Nephron (organoid): ENCODE data around the gene ACP5.
A peak's percentile ranks its signal among the peaks of the same experiment; 100 is the strongest.

Source experiments
- H3K27ac Mint-ChIP-seq, 3 experiments: 2 replicates each; pipeline ENCODE4 v1.8.0; 2020; ENCODE audit warnings: mixed read lengths in 3 of 3, mild to moderate bottlenecking in 2 of 3, moderate library complexity in 1 of 3
- H3K27me3 Mint-ChIP-seq: 2 replicates; pipeline ENCODE4 v1.8.0; 2021; ENCODE audit warnings: low read depth, mild to moderate bottlenecking, moderate library complexity, mixed read lengths
- H3K36me3 Mint-ChIP-seq: 2 replicates; pipeline ENCODE4 v1.8.0; 2020; ENCODE audit warnings: low read depth, mixed read lengths
- H3K4me1 Mint-ChIP-seq: 2 replicates; pipeline ENCODE4 v1.8.0; 2020; ENCODE audit warnings: mixed read lengths
- H3K4me3 Mint-ChIP-seq, 3 experiments: 2 replicates each; pipeline ENCODE4 v1.8.0; 2020; ENCODE audit warnings: mild to moderate bottlenecking in 3 of 3, mixed read lengths in 3 of 3, moderate library complexity in 2 of 3
- H3K9me3 Mint-ChIP-seq: 2 replicates; pipeline ENCODE4 v1.8.0; 2020; ENCODE audit warnings: mixed read lengths
- TF ChIP-seq, protein P1 (sequence below), 3 experiments: fragments of 200-600 bp; sonication (generic); IDR thresholded peaks; one replicate each; pipeline ENCODE4 v1.5.0; 2021; ENCODE audit warnings: antibody characterized with exemption in 3 of 3; ENCODE audit not compliant: unreplicated experiment in 3 of 3

Gene ACP5

DNA sequence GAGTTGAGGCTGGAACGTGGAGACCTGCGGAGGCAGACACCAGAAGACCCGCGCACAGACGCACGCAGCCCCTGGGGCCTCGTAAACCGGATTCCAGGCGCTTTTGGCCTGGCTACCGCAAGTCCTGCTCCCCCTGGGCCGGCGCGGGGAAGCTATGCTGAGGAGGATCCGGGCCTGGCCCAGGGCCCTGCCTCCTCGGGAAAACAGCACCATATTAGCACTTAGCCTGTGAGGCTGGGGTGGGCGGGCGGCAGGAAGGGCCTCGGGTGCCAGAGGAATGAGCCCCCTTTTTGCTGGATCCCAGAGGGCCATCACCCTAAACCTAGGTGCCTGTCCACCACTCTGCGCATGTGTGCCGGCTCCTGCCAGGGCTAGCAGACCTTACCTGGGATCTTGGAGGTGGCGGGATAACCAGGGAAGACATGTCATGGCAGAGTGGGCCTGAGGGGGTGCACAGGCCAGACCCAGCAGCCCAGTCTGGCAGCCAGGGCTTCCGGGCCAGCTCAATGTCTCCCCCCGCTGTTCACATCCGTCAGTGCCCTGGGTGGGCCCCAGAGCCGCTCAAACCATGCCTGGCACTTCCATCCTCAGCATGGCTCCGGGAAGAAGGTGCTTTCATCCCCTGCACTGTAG lies 25.7 kb downstream of the ACP5 start:
- H3K9me3 Mint-ChIP-seq, result no peaks in the 10 kb centered on the region
- H3K36me3 Mint-ChIP-seq, result peaks cover 11% of the 10 kb centered on the region
- H3K4me1 Mint-ChIP-seq, result peaks cover 7% of the 10 kb centered on the region
- no peak overlapping the region for H3K27ac Mint-ChIP-seq
- no peaks in the 10 kb centered on the region for H3K27me3 Mint-ChIP-seq
- H3K4me3 Mint-ChIP-seq, result no peak overlapping the region
- TF ChIP-seq, protein P1, sequence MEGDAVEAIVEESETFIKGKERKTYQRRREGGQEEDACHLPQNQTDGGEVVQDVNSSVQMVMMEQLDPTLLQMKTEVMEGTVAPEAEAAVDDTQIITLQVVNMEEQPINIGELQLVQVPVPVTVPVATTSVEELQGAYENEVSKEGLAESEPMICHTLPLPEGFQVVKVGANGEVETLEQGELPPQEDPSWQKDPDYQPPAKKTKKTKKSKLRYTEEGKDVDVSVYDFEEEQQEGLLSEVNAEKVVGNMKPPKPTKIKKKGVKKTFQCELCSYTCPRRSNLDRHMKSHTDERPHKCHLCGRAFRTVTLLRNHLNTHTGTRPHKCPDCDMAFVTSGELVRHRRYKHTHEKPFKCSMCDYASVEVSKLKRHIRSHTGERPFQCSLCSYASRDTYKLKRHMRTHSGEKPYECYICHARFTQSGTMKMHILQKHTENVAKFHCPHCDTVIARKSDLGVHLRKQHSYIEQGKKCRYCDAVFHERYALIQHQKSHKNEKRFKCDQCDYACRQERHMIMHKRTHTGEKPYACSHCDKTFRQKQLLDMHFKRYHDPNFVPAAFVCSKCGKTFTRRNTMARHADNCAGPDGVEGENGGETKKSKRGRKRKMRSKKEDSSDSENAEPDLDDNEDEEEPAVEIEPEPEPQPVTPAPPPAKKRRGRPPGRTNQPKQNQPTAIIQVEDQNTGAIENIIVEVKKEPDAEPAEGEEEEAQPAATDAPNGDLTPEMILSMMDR (IDR thresholded peaks at IDR 0.05; ENCODE audit: unreplicated experiment in 3 of 3), result peak in 1 of 3 experiments; percentile 41

DNA sequence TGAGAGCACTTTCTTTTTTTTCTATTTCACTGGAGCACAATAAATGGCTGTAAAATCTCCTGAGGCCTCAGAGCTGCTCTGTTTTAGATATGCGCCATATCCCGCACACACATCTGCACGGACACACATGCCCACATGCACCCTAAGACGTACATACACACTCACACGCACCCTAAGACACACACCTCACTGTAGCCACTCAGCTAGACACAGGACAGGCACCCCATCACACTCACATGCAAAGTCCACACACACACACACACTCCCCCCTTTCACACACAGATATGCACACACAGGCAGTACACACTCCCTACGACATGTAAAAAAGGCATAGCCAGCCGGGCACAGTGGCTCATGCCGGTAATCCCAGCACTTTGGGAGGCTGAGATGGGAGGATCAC lies 27.2 kb downstream of the ACP5 start:
- Mint-ChIP-seq H3K27me3 (peaks cover 6% of the 10 kb centered on the region), H3K4me3 (no peak overlapping the region), H3K27ac (no peak overlapping the region), H3K4me1 (peaks cover 1% of the 10 kb centered on the region), H3K9me3 (no peaks in the 10 kb centered on the region), H3K36me3 (peaks cover 5% of the 10 kb centered on the region)
- TF ChIP-seq, protein P1 (IDR thresholded peaks at IDR 0.05; ENCODE audit: unreplicated experiment in 3 of 3), result no peak

DNA sequence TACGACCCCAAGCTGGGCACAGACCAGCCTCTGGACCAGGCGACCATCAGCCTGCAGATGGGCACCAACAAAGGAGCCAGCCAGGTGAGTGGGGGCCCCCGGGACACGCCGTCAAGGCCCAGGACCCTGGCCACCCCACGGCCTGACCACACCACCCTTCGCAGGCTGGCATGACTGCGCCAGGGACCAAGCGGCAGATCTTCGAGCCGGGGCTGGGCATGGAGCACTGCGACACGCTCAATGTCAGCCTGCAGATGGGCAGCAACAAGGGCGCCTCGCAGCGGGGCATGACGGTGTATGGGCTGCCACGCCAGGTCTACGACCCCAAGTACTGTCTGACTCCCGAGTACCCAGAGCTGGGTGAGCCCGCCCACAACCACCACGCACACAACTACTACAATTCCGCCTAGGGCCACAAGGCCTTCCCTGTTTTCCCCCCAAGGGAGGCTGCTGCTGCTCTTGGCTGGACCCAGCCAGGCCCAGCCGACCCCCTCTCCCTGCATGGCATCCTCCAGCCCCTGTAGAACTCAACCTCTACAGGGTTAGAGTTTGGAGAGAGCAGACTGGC lies 28.0 kb downstream of the ACP5 start:
- H3K4me1 Mint-ChIP-seq, result no peaks in the 10 kb centered on the region
- peaks cover 3% of the 10 kb centered on the region for H3K36me3 Mint-ChIP-seq
- peaks cover 6% of the 10 kb centered on the region for H3K27me3 Mint-ChIP-seq
- H3K27ac Mint-ChIP-seq, result no peak overlapping the region
- TF ChIP-seq, protein P1 (IDR thresholded peaks at IDR 0.05; ENCODE audit: unreplicated experiment in 3 of 3), result no peak
- no peaks in the 10 kb centered on the region for H3K9me3 Mint-ChIP-seq
- no peak overlapping the region for H3K4me3 Mint-ChIP-seq

DNA sequence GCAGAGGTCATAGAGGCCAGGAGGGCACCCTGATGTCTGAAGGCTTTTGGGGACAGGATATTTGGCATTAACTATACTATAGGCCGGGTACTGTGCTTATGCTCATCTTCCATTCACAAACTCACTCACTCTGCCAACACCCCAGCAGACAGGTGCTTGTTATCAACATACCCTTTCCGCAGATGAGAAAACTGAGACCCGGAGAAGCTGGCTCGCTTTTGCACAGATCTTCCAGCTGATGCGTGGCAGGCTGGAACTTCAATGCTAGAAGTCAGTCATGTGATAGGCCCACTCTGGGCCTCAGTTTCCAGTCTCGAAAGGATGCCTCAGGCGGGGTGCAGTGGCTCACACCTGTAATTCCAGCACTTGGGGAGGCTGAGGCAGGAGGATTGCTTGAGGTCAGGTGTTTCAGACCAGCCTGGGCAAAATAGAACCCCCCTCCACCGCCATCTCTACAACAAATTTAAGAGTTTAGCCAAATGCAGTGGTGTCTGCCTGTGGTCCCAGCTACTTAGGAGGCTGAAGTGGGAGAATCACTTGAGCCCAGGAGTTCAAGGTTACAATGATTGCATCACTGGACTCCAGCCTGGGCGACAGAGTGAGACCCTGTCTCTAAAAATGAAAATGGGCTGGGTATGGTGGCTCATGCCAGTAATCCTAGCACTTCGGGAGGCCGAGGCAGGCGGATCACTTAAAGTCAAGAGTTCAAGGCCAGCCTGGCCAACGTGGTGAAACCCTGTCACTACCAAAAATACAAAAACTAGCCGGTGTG lies 29.3 kb downstream of the ACP5 start:
- Mint-ChIP-seq H3K9me3 (no peaks in the 10 kb centered on the region), H3K4me3 (no peak overlapping the region), H3K4me1 (no peaks in the 10 kb centered on the region), H3K36me3 (no peaks in the 10 kb centered on the region), H3K27me3 (peaks cover 6% of the 10 kb centered on the region), H3K27ac (no peak overlapping the region)
- TF ChIP-seq, protein P1 (IDR thresholded peaks at IDR 0.05; ENCODE audit: unreplicated experiment in 3 of 3), result no peak

DNA sequence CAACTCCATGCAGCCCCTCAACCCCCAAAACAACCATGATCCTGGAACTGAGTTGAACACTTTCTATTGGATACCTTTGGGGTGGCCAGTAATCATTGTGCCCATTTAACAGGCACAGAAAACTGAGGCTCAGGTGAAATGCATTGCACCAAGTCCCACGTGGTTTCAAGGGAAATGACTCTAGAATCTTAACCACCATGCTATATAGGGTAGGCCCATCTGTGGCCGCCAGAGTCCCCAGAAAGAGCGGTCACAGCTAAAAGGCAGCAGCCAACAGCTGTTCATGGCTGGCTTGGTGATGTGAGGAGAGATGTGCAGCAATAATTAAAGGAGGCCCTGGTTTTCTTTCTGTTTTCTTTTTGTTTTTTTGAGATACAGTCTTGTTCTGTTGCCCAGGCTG lies 36.2 kb downstream of the ACP5 start:
- TF ChIP-seq, protein P1 (IDR thresholded peaks at IDR 0.05; ENCODE audit: unreplicated experiment in 3 of 3), result no peak

More for the DNA sequence above, 36.2 kb downstream of the ACP5 start:
- Mint-ChIP-seq H3K27me3 (peaks cover 19% of the 10 kb centered on the region), H3K27ac (no peak overlapping the region), H3K9me3 (no peaks in the 10 kb centered on the region), H3K4me1 (peaks cover 13% of the 10 kb centered on the region), H3K4me3 (no peak overlapping the region), H3K36me3 (no peaks in the 10 kb centered on the region)
